A549 (cell line): ENCODE measurements around the gene CD209.

ENCODE experiments used
- CTCF ChIP-seq: fragments of >200 bp; sonication (Bioruptor Twin); formaldehyde crosslinking; IDR thresholded peaks from 3 replicates; pipeline ENCODE4 v1.5.1; 2016
- EP300 ChIP-seq, 2 experiments: fragments of >200 bp; sonication (Bioruptor Twin); formaldehyde crosslinking; IDR thresholded peaks; 2 replicates in 1 of 2; 3 replicates in 1 of 2; pipeline ENCODE4 v1.6.1; 2016 to 2017
- ESRRA ChIP-seq: fragments of 150-350 bp; IDR thresholded peaks from 2 replicates; pipeline ENCODE4 v1.6.1; 2014; ENCODE audit warnings: mild to moderate bottlenecking, low read length, borderline replicate concordance

- TF ChIP-seq CTCF (no peak), EP300 (IDR thresholded peaks at IDR 0.05) (no peak), ESRRA (no peak)
Measured at GRCh38 chr19:7789447-7789846, 42.1 kb upstream of the CD209 start.
